ENCODE data around the gene ADD1. TPM values are rescaled to one million over a fixed set of nuclear protein-coding genes. Genes with fewer than 3 reads are reported as not detected.

ADD1 gene
- total RNA-seq, 1 donor from 2014 or later = 131 TPM

- Histone ChIP-seq H3K27me3 (no peaks in the 10 kb centered on the region), H3F3A (ENCODE audit: low read depth) (peaks cover 24% of the 10 kb centered on the region), H3K27ac (no peak overlapping the region), H3K9me3 (ENCODE audit: low read depth) (no peaks in the 10 kb centered on the region), H3K36me3 (peaks cover 3% of the 10 kb centered on the region), H3K79me2 (ENCODE audit: low read depth) (peaks cover 37% of the 10 kb centered on the region), H3K9ac (peak overlapping the region; percentile 70), H3K4me2 (peak overlapping the region; percentile 83), H3K4me1 (peaks cover 5% of the 10 kb centered on the region), H2AFZ (replicated peaks) (peak overlapping the region; percentile 80), H4K20me1 (ENCODE audit: low read depth) (peaks cover 33% of the 10 kb centered on the region), H3K4me3 (peak overlapping the region; percentile 92)
- peak overlapping the region; percentile 90 for H3K4me3 Mint-ChIP-seq
- peak; percentile 49 for DNase-seq (ENCODE audit: low spot score)
- H3K27me3 Mint-ChIP-seq (ENCODE audit: insufficient read depth, low read depth) = no peaks in the 10 kb centered on the region
- TF ChIP-seq CTCF (IDR thresholded peaks at IDR 0.05) (no peak), EZH2phosphoT487 (IDR thresholded peaks at IDR 0.05) (no peak), EZH2 (IDR thresholded peaks at IDR 0.05) (no peak)
- H3K27ac Mint-ChIP-seq = peak overlapping the region; percentile 26
- peaks cover 7% of the 10 kb centered on the region for H3K9me3 Mint-ChIP-seq
- peaks cover 37% of the 10 kb centered on the region for H3K4me1 Mint-ChIP-seq
- peaks cover 5% of the 10 kb centered on the region for H3K36me3 Mint-ChIP-seq
Measured at GRCh38 chr4:2842687-2843262, 869 bp upstream of the ADD1 start.

GRCh38 chr4:2843941-2844584, 419 bp downstream of the ADD1 start:
- peaks cover 50% of the 10 kb centered on the region for H3K79me2 ChIP-seq (ENCODE audit: low read depth)
- H4K20me1 ChIP-seq (ENCODE audit: low read depth) = peaks cover 46% of the 10 kb centered on the region
- H3K36me3 ChIP-seq = peaks cover 3% of the 10 kb centered on the region
- peak overlapping the region; percentile 86 for H3K9ac ChIP-seq
- H3K27me3 ChIP-seq = no peaks in the 10 kb centered on the region
- peak overlapping the region; percentile 44 for H2AFZ ChIP-seq (replicated peaks)
- peak overlapping the region; percentile 92 for H3K4me3 ChIP-seq
- H3K27ac Mint-ChIP-seq = peak overlapping the region; percentile 19
- no peak for TF ChIP-seq CTCF (IDR thresholded peaks at IDR 0.05)
- TF ChIP-seq EZH2 (IDR thresholded peaks at IDR 0.05) = no peak
- no peak for TF ChIP-seq EZH2phosphoT487 (IDR thresholded peaks at IDR 0.05)
- peak; percentile 83 for DNase-seq (ENCODE audit: low spot score)
- H3F3A ChIP-seq (ENCODE audit: low read depth) = peaks cover 16% of the 10 kb centered on the region
- H3K4me2 ChIP-seq = peak overlapping the region; percentile 95
- H3K27ac ChIP-seq = peak overlapping the region; percentile 9
- H3K9me3 ChIP-seq (ENCODE audit: low read depth) = no peaks in the 10 kb centered on the region
- peaks cover 4% of the 10 kb centered on the region for H3K36me3 Mint-ChIP-seq
- no peaks in the 10 kb centered on the region for H3K27me3 Mint-ChIP-seq (ENCODE audit: insufficient read depth, low read depth)
- H3K4me1 ChIP-seq = peaks cover 5% of the 10 kb centered on the region
- H3K4me1 Mint-ChIP-seq = peaks cover 30% of the 10 kb centered on the region
- peak overlapping the region; percentile 96 for H3K4me3 Mint-ChIP-seq
- H3K9me3 Mint-ChIP-seq = peaks cover 7% of the 10 kb centered on the region

- Mint-ChIP-seq H3K4me3 (no peak overlapping the region), H3K4me1 (peaks cover 38% of the 10 kb centered on the region), H3K27me3 (ENCODE audit: insufficient read depth, low read depth) (no peaks in the 10 kb centered on the region), H3K27ac (no peak overlapping the region), H3K9me3 (no peaks in the 10 kb centered on the region), H3K36me3 (peaks cover 4% of the 10 kb centered on the region)
- Histone ChIP-seq H3K4me1 (peaks cover 5% of the 10 kb centered on the region), H3K36me3 (no peaks in the 10 kb centered on the region), H3K9me3 (ENCODE audit: low read depth) (no peaks in the 10 kb centered on the region), H3K79me2 (ENCODE audit: low read depth) (peaks cover 69% of the 10 kb centered on the region), H3K27me3 (no peaks in the 10 kb centered on the region), H2AFZ (replicated peaks) (no peak overlapping the region), H3K4me2 (peak overlapping the region; percentile 95), H3K9ac (no peak overlapping the region), H3K27ac (no peak overlapping the region), H4K20me1 (ENCODE audit: low read depth) (peaks cover 65% of the 10 kb centered on the region), H3K4me3 (no peak overlapping the region), H3F3A (ENCODE audit: low read depth) (peaks cover 22% of the 10 kb centered on the region)
- DNase-seq (ENCODE audit: low spot score) = no peak
- no peak for TF ChIP-seq EZH2 (IDR thresholded peaks at IDR 0.05)
- TF ChIP-seq EZH2phosphoT487 (IDR thresholded peaks at IDR 0.05) = no peak
- no peak for TF ChIP-seq CTCF (IDR thresholded peaks at IDR 0.05)
Measured at GRCh38 chr4:2846172-2846571, 2.5 kb downstream of the ADD1 start.

Data from neural progenitor cell (in vitro differentiated cells).